GM12892 (cell line): ENCODE measurements around the gene SNX21.

ENCODE experiments used
- POLR2A ChIP-seq: IDR thresholded peaks from 2 replicates; pipeline ENCODE4 v1.6.1; 2011; ENCODE audit warnings: low read depth, low read length, control low read depth
- POLR2AphosphoS5 ChIP-seq: IDR thresholded peaks from 2 replicates; pipeline ENCODE4 v1.6.1; 2011; ENCODE audit warnings: low read depth, low read length, control low read depth

GRCh38 chr20:45888681-45889080 lies 55.1 kb downstream of the SNX21 start:
- TF ChIP-seq POLR2A (no peak), POLR2AphosphoS5 (no peak)
